Endothelial cell of umbilical vein (primary cell): ENCODE results near the gene TEAD4.

ENCODE experiments used
- CTCF ChIP-seq, 2 donors: IDR thresholded peaks; 1 replicate in 1 of 2; 2 replicates in 1 of 2; pipeline ENCODE4 v1.5.1; 2011; ENCODE audit warnings: low read length in 2 of 2, mild to moderate bottlenecking in 2 of 2, moderate library complexity in 2 of 2, control low read depth in 1 of 2, inconsistent platforms in 1 of 2, low read depth in 1 of 2; ENCODE audit not compliant: insufficient read depth in 1 of 2; ENCODE audit errors: extremely low read depth in 1 of 2
- MYC ChIP-seq: IDR thresholded peaks from one replicate; pipeline ENCODE4 v1.6.1; 2011; ENCODE audit warnings: mild to moderate bottlenecking, low read depth, low read length
- POLR2A ChIP-seq: IDR thresholded peaks from 2 replicates; pipeline ENCODE4 v1.6.1; 2012; ENCODE audit warnings: low read depth, mild to moderate bottlenecking, control low read depth, low read length
- POLR2AphosphoS5 ChIP-seq: IDR thresholded peaks from 2 replicates; pipeline ENCODE4 v1.6.1; 2012; ENCODE audit warnings: low read depth, mild to moderate bottlenecking, control low read depth, low read length, moderate library complexity; ENCODE audit not compliant: insufficient read depth

GRCh38 chr12:3061059-3061458, 101.9 kb downstream of the TEAD4 start:
- no peak for TF ChIP-seq CTCF (IDR thresholded peaks at IDR 0.05; ENCODE audit: extremely low read depth in 1 of 2, insufficient read depth in 1 of 2, low read depth in 1 of 2, low read length in 2 of 2)
- TF ChIP-seq POLR2AphosphoS5 = no peak
- no peak for TF ChIP-seq POLR2A
- TF ChIP-seq MYC = no peak
